H9 (cell line): ENCODE data around the gene STK32B. TPM values are rescaled to one million over a fixed set of nuclear protein-coding genes. Genes with fewer than 3 reads are reported as not detected.

ENCODE experiments used
- DNase-seq: peaks from one replicate; pipeline ENCODE4 v3.0.0-alpha.2; 2017
- H2AFZ ChIP-seq: one replicate; pipeline ENCODE4 v1.6.1; 2013; ENCODE audit warnings: mild to moderate bottlenecking, low read length, control low read depth, moderate library complexity
- H2AK5ac ChIP-seq: 2 replicates; pipeline ENCODE4 v1.6.1; 2013; ENCODE audit warnings: low read length, control low read depth, mixed read lengths; ENCODE audit not compliant: insufficient read length
- H2BK120ac ChIP-seq: one replicate; pipeline ENCODE4 v1.6.1; 2013; ENCODE audit warnings: low read depth, mild to moderate bottlenecking, low read length, control low read depth, inconsistent platforms; ENCODE audit not compliant: poor library complexity, severe bottlenecking
- H2BK12ac ChIP-seq: 2 replicates; pipeline ENCODE4 v1.6.1; 2013; ENCODE audit warnings: low read length, control low read depth, mixed read lengths, low read depth; ENCODE audit not compliant: insufficient read length
- H2BK15ac ChIP-seq: 2 replicates; pipeline ENCODE4 v1.6.1; 2013; ENCODE audit warnings: low read depth, low read length, control low read depth
- H2BK20ac ChIP-seq: one replicate; pipeline ENCODE4 v1.6.1; 2013; ENCODE audit warnings: low read depth, mild to moderate bottlenecking, low read length, control low read depth, inconsistent platforms; ENCODE audit not compliant: poor library complexity, severe bottlenecking
- H2BK5ac ChIP-seq: 2 replicates; pipeline ENCODE4 v1.6.1; 2013; ENCODE audit warnings: low read length, control low read depth, mixed read lengths; ENCODE audit not compliant: insufficient read length
- H3K14ac ChIP-seq: 2 replicates; pipeline ENCODE4 v1.6.1; 2013; ENCODE audit warnings: low read length, control low read depth; ENCODE audit not compliant: insufficient read depth
- H3K18ac ChIP-seq: 2 replicates; pipeline ENCODE4 v1.6.1; 2013; ENCODE audit warnings: low read depth, mild to moderate bottlenecking, mixed read lengths, low read length, control low read depth; ENCODE audit not compliant: insufficient read length
- H3K23ac ChIP-seq: 2 replicates; pipeline ENCODE4 v1.6.1; 2013; ENCODE audit warnings: low read length, control low read depth, mixed read lengths, low read depth; ENCODE audit not compliant: insufficient read length
- H3K23me2 ChIP-seq: 2 replicates; pipeline ENCODE4 v1.6.1; 2013; ENCODE audit warnings: low read depth, mild to moderate bottlenecking, mixed read lengths, low read length, control low read depth; ENCODE audit not compliant: insufficient read length, poor library complexity, severe bottlenecking
- H3K27ac ChIP-seq: 2 replicates; pipeline ENCODE4 v1.5.1; 2013; ENCODE audit warnings: low read length, control low read depth, mixed read lengths, low read depth; ENCODE audit not compliant: insufficient read length
- H3K27me3 ChIP-seq: 2 replicates; pipeline ENCODE4 v1.6.1; 2013; ENCODE audit warnings: low read length, control low read depth, inconsistent platforms; ENCODE audit not compliant: insufficient read depth
- H3K4ac ChIP-seq: 2 replicates; pipeline ENCODE4 v1.6.1; 2013; ENCODE audit warnings: low read depth, mild to moderate bottlenecking, control low read depth, inconsistent platforms, low read length, moderate library complexity
- H3K4me1 ChIP-seq: 2 replicates; pipeline ENCODE4 v1.6.1; 2013; ENCODE audit warnings: low read length, control low read depth, inconsistent platforms; ENCODE audit not compliant: insufficient read depth
- H3K4me2 ChIP-seq: 2 replicates; pipeline ENCODE4 v1.6.1; 2013; ENCODE audit warnings: low read length, control low read depth, mixed read lengths; ENCODE audit not compliant: insufficient read length, insufficient read depth
- H3K56ac ChIP-seq: 2 replicates; pipeline ENCODE4 v1.6.1; 2013; ENCODE audit warnings: low read depth, mild to moderate bottlenecking, mixed read lengths, low read length, control low read depth; ENCODE audit not compliant: insufficient read length
- H3K79me1 ChIP-seq: 2 replicates; pipeline ENCODE4 v1.6.1; 2013; ENCODE audit warnings: low read depth, mild to moderate bottlenecking, moderate library complexity, low read length, control low read depth, inconsistent platforms; ENCODE audit not compliant: insufficient read depth, poor library complexity, severe bottlenecking
- H3K79me2 ChIP-seq: 2 replicates; pipeline ENCODE4 v1.6.1; 2013; ENCODE audit warnings: low read length, control low read depth, inconsistent platforms; ENCODE audit not compliant: insufficient read depth
- H3K9ac ChIP-seq: 2 replicates; pipeline ENCODE4 v1.6.1; 2013; ENCODE audit warnings: low read length, control low read depth, mixed read lengths; ENCODE audit not compliant: insufficient read length; ENCODE audit errors: extremely low read depth
- H3K9me3 ChIP-seq: one replicate; pipeline ENCODE4 v1.6.1; 2013; ENCODE audit warnings: low read depth, low read length, inconsistent platforms; ENCODE audit not compliant: control insufficient read depth
- H3T11ph ChIP-seq: one replicate; pipeline ENCODE4 v1.6.1; 2013; ENCODE audit warnings: mild to moderate bottlenecking, low read length, control low read depth, inconsistent platforms
- H4K20me1 ChIP-seq: one replicate; pipeline ENCODE4 v1.6.1; 2013; ENCODE audit not compliant: control insufficient read depth, insufficient read length, insufficient read depth
- H4K5ac ChIP-seq: 2 replicates; pipeline ENCODE4 v1.6.1; 2013; ENCODE audit warnings: low read depth, mild to moderate bottlenecking, mixed read lengths, low read length, control low read depth; ENCODE audit not compliant: insufficient read length
- H4K8ac ChIP-seq: replicated peaks from 2 replicates; pipeline ENCODE4 v1.6.1; 2013; ENCODE audit warnings: low read length, control low read depth, mixed read lengths, low read depth; ENCODE audit not compliant: insufficient read length
- H4K91ac ChIP-seq: 2 replicates; pipeline ENCODE4 v1.6.1; 2013; ENCODE audit warnings: low read depth, mild to moderate bottlenecking, moderate library complexity, mixed read lengths, low read length, control low read depth; ENCODE audit not compliant: insufficient read length
- H3K27ac Mint-ChIP-seq, 3 experiments: 2 replicates in 2 of 3; 3 replicates in 1 of 3; pipeline ENCODE4 v1.8.0; 2020 to 2021; ENCODE audit warnings: mixed read lengths in 3 of 3, mild to moderate bottlenecking in 1 of 3, moderate library complexity in 1 of 3
- H3K27me3 Mint-ChIP-seq: 2 replicates; pipeline ENCODE4 v1.8.0; 2021; ENCODE audit warnings: low read depth, mild to moderate bottlenecking, moderate library complexity, mixed read lengths
- H3K36me3 Mint-ChIP-seq, 3 experiments: 2 replicates in 2 of 3; 3 replicates in 1 of 3; pipeline ENCODE4 v1.8.0; 2020 to 2021; ENCODE audit warnings: low read depth in 3 of 3, mixed read lengths in 3 of 3; ENCODE audit not compliant: insufficient read depth in 1 of 3
- H3K4me1 Mint-ChIP-seq, 2 experiments: 2 replicates each; pipeline ENCODE4 v1.8.0; 2020; ENCODE audit warnings: mixed read lengths in 2 of 2
- H3K4me3 Mint-ChIP-seq, 2 experiments: 2 replicates in 1 of 2; 3 replicates in 1 of 2; pipeline ENCODE4 v1.8.0; 2020 to 2021; ENCODE audit warnings: mild to moderate bottlenecking in 2 of 2, mixed read lengths in 2 of 2, moderate library complexity in 1 of 2
- H3K9me3 Mint-ChIP-seq, 2 experiments: 2 replicates in 1 of 2; 3 replicates in 1 of 2; pipeline ENCODE4 v1.8.0; 2020; ENCODE audit warnings: mild to moderate bottlenecking in 2 of 2, mixed read lengths in 2 of 2, moderate library complexity in 1 of 2
- WGBS: extraction: QIAGEN DNeasy Blood & Tissue Kit; methylation state at CpG from one replicate; pipeline ENCODE4 v1.1.7; 2013; ENCODE audit warnings: missing lambda C conversion rate, low lambda C conversion rate, mixed read lengths; ENCODE audit not compliant: insufficient read length; ENCODE audit errors: extremely low coverage; 5-methylcytosine and 5-hydroxymethylcytosine counted together
- total RNA-seq: library from RNA; stranded (reverse); gene quantifications from 2 replicates; pipeline ENCODE4 v1.2.1, GENCODE V29; 2021
- TF ChIP-seq, protein P1 (sequence below): fragments of 200-600 bp; sonication (generic); conservative IDR thresholded peaks from 3 replicates; pipeline ENCODE4 v1.8.0; 2021; ENCODE audit warnings: antibody characterized with exemption, mild to moderate bottlenecking

Gene STK32B
- total RNA-seq, 1 experiment from 2014 or later, result 1.0 TPM

DNA sequence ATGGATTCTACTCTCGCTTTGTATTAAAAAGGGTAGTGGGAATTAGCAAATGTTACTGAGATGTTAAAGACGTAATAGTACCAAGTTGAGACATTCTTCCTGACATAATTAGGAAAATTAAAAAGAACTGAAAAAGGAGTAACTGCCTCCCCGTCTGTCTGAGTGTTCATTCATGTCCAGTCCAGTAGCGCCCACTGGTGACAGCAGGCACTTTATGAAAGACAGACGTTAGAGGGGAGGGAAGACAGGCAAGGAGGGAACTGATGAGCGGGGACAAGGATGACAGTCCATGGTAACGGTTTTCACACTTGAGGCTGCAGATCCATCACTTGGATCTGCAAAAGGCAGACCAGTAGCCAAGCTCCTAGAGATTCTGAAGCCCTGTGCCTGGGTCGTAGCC lies 326.7 kb downstream of the STK32B start:
- Histone ChIP-seq H2BK12ac (no peak overlapping the region), H3K4ac (no peak overlapping the region), H3K23me2 (no peaks in the 10 kb centered on the region), H3K27ac (no peak overlapping the region), H3K56ac (no peak overlapping the region), H2BK5ac (no peak overlapping the region), H4K8ac (no peak overlapping the region), H2BK20ac (no peak overlapping the region), H3K4me1 (no peaks in the 10 kb centered on the region), H3K14ac (no peak overlapping the region), H3K27me3 (no peaks in the 10 kb centered on the region), H3K9ac (no peak overlapping the region), H2BK120ac (no peak overlapping the region), H3T11ph (no peak overlapping the region), H2AFZ (no peak overlapping the region), H3K18ac (no peak overlapping the region), H4K20me1 (no peaks in the 10 kb centered on the region), H3K9me3 (no peaks in the 10 kb centered on the region), H2AK5ac (no peak overlapping the region), H2BK15ac (no peak overlapping the region), H4K91ac (no peak overlapping the region), H3K79me2 (no peaks in the 10 kb centered on the region), H3K4me2 (no peak overlapping the region), H4K5ac (no peak overlapping the region), H3K79me1 (no peaks in the 10 kb centered on the region), H3K23ac (no peak overlapping the region)
- TF ChIP-seq, protein P1, sequence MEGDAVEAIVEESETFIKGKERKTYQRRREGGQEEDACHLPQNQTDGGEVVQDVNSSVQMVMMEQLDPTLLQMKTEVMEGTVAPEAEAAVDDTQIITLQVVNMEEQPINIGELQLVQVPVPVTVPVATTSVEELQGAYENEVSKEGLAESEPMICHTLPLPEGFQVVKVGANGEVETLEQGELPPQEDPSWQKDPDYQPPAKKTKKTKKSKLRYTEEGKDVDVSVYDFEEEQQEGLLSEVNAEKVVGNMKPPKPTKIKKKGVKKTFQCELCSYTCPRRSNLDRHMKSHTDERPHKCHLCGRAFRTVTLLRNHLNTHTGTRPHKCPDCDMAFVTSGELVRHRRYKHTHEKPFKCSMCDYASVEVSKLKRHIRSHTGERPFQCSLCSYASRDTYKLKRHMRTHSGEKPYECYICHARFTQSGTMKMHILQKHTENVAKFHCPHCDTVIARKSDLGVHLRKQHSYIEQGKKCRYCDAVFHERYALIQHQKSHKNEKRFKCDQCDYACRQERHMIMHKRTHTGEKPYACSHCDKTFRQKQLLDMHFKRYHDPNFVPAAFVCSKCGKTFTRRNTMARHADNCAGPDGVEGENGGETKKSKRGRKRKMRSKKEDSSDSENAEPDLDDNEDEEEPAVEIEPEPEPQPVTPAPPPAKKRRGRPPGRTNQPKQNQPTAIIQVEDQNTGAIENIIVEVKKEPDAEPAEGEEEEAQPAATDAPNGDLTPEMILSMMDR, result peak; percentile 43; the same call in 2 of the 3 replicates
- no peak for DNase-seq
- WGBS, result no CpG with 5 or more reads among the region's 8 CpGs
- H3K36me3 Mint-ChIP-seq, result peaks cover 0 to 4% (median 0%) of the 10 kb centered on the region in 3 experiments; a peak in 3 of 7 replicates
- no peaks in the 10 kb centered on the region for H3K4me1 Mint-ChIP-seq
- H3K4me3 Mint-ChIP-seq, result no peak overlapping the region
- no peak overlapping the region for H3K27ac Mint-ChIP-seq
- peaks cover 11% of the 10 kb centered on the region for H3K27me3 Mint-ChIP-seq
- peaks cover 9 to 11% of the 10 kb centered on the region in 2 experiments; a peak in 4 of 5 replicates for H3K9me3 Mint-ChIP-seq
